NCI-H1436 (cell line): ENCODE data around the gene PRR14L.
"Not testable (repeated sequence)": the region's sequence is repeated elsewhere in the genome, so short reads cannot be mapped to it uniquely, and the experiment has no call there.

Source experiments
- DNase-seq: peaks from one replicate; lab custom pipeline; 2025; lab: John Stamatoyannopoulos, UW

The PRR14L gene

DNA sequence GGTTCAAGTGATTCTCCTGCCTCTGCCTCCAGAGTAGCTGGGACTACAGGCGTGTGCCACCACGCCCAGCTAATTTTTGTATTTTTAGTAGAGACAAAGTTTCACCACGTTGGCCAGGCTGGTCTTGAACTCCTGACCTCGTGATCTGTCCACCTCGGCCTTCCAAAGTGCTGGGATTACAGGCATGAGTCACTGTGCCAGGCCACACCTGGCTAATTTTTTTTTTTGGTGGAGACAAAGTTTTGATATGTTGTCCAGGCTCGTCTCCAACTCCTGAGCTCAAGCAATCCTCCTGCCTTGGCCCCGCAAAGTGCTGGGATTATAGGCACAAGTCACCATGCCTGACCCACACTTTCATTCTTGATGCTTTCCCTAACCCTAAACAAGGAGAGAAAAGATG is 9.6 kb downstream of the PRR14L start:
- not testable (repeated sequence) for DNase-seq

DNA sequence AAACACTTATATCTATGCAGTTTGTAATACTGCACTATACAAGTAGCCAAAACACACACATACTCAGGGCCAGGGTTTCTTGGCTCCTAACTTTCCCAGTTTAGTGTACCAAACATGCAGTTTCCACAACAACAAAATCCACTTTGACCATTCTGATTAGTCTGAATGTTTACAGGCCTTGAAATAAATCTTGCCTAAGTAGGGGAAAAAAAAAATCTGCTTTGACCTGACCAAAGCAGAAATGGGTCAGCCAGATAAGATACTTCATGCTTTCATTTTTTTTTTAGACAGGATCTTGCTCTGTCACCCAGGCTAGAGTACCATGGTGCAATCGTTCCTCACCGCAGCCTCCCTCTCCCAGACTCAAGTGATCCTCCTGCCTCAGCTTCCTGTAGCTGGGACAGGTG is 10.1 kb downstream of the PRR14L start:
- DNase-seq: no peak

DNA sequence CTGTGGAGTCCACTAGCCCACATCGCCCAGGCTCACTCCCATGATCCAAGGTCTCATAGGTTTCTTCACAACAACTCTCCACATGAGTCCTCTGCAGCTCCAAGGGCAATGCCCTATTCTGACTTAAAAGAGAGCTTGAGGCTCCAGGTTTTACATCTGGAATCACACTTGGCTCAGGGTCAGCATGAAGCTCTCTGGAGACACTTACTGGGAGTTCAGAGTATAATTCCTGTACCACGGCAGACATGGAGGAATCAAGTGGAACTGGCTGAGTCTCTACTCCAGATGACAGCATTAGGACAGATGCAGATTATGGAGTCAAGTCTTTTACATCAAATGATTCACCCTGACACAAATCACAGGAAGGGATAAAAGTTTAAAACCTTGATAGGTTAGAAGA is 11.4 kb downstream of the PRR14L start:
- DNase-seq: no peak

DNA sequence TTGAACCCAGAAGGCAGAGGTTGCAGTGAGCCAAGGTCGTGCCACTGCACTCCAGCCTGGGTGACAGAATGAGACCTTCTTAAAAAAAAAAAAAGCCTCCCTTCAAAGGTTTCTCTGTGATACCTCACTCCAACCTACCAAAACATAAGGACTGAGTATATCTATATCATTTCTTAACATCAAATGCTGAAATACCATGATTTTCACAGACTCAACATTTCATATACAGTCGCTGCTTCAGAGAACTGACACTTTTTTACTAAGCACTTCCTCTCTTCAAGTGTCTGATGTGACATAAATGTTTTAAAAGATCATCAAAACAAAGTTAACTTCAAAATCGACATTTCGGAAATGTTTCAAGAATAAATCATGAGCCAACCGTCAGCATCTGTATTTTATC is 12.0 kb downstream of the PRR14L start:
- no peak for DNase-seq

DNA sequence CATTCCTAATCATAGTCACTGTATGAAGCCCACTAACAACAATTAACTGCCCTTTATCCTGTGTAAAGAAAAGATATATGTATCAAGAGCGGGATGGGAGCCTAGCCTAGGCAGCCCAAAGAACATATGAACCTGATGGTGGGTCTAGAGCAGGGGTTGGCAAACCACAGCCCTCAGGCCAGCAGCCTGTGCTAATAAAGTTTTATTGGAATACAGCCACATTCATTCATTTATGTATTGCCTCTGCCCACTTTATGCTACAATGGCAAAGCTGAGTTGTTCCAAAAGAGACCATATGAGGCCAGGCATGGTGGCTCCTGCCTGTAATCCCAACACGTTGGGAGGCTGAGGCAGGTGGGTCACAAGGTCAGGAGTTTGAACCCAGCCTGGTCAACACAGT is 13.5 kb downstream of the PRR14L start:
- DNase-seq: no peak

DNA sequence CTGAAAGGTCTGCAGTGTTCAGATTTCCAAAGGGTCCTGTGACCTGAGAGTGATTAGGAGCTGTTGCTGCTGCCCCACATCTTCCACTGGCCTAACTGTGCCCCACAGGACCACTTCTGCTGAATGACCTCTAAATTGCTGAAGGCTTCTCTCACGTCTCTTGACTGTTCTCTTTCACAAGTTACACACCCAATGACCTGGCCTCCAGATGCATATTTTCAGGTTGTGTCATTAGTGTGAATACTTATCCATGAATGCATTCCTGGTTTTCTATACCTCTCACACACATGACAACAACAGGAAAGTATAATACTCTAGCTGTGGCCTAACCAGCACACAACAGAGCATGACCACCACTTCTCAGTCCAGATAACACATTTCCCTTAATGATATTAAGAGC is 15.4 kb downstream of the PRR14L start:
- DNase-seq: no peak

DNA sequence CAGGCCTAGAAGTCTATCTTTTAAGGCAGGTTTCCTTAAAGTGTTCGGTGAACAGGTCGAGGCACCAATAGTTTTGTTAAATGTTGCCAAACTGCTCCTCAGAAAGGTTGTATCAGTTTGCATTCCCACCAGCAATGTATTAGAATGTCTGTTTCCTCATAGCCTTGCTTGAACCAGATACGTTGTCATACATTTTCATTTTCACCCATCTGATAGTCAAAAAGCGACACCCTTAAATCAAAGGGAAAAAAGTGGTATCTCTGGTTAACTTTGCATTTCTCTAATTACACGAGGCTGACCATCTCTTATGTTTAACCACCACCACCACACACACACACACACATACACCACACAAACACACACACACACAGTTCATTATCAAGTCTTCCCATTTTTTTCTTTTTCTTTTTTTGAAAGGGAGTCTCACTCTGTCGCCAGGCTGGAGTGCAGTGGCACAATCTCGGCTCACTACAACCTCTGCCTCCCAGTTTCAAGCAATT is 16.3 kb downstream of the PRR14L start:
- no peak for DNase-seq

DNA sequence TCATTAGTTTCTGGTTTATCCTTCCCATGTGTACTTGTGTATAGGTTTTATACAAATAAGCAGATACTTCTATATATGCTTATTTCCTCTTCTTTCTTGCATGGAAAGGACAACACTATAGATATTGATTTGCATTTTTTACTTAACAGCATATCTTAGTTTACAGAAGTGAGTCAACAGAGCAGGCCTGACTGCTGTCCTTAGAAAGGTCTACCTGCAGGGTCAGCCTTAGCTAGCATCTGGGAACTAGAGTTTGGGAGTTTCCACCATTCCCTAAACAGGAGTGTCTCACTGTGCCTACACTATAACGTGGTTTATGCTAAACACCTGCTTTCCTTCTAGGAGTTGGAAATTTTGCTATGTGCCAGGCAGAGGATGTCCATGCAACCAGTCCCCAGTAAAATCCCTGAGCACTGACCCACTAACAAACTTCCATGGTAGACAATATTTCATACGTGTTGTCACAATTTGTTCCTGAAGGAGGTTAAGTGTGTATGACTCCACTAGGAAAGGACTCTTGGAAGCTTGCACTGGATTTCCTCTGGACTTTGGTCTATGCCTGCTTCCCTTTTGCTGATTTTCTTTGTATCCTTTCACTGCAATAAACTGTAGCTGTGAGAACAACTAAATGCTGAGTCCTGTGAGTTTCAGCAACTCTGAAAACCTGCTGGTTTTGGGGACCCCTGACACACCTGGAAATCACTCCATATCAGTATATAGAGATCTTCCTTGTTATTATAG is 17.7 kb downstream of the PRR14L start:
- no peak for DNase-seq

DNA sequence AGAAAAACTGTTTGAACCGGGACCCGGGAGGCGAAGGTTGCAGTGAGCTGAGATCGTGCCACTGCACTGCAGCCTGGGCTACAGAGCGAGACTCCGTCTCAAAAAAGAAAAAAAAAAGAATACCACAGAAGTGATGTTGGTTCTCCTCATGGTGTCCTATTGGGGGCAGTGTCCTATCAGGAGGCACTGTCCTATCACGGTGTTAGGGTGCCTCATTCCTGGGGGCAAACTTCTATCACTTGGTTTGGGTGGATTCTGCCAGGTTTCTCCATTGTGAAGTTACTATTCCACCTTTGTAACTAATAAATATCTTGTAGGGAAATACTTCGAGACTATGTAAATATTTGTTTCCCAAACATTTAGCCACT is 19.6 kb downstream of the PRR14L start:
- no peak for DNase-seq

DNA sequence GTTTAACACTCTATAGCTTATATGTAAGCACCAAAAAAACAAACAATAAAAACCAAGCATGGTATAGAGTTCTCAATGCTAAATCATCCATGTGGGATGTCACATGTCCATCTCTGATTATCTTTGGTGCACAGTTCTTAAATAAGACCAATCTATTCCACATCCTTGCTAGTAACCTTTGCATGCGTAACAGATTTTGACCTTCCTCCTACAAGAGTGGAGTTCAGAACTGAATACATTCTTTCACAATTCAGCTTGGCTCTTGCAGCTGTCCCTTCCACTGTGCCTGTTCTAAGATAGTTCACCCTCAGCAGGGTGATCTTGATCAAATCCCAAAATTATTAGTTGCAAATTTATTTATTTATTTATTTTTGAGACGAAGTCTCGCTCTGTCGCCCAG is 21.1 kb downstream of the PRR14L start:
- DNase-seq: no peak

DNA sequence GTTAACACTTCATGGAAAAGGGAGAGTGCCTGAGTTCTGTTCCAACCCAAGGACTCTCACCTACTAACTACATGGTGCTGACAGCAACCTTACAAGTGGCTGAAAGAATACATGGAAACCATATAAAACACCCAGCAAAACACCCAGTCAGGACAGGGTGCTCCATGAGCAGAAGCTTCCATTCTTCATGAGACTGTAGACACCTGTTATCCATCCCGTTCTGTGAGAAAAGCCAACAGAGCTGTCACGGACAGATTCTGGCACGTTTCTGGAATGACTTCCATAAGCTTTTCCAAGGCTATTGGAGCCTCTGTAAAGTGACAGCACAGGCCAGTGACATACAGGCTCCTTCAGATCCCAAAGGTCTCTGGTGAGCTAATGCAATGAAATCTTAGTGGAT is 23.2 kb downstream of the PRR14L start:
- DNase-seq: no peak

DNA sequence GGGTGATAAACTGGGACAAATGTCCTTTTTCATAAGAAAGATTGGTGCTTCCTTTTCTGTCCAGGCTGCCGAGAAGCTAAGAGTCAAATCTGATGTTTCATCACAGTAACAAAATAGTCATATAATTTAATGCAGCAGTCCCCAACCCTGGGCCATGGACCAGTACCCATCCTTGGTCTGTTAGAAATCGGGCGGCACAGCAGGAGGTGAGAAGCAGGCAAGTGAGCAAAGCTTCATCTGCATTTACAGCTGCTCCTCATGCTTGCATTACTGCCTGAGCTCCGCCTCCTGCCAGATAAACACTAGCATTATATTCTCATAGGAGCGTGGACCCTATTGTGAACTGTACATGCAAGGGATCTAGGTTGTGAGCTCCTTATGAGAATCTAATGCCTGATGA is 26.2 kb downstream of the PRR14L start:
- DNase-seq: no peak

DNA sequence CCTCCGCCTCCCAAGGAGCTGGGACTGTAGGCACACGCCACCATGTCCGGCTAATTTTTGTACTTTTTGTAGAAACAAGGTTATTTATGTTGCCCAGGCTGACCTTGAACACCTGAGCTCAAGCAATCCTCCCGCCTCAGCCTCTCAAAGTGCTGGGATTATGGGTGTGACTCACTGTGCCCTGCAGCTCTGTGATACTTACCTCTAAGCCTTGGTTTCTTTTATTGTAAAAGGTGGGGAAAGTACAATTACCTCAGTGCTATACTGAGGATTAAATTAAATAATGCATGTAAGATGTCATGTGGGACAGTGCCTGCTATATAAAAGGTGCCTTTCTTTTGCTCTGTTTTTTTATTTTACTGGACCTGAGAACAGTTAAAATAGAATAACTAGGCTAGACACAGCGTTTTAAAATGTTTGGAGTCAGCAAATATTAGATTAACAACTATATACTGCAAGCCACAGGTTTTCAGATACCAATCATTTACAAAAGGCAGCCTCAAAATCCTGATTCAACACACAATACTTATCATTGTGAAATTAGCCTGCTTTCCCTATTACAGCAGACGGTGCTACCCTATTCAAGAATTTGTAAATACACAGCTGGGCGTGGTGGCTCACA is 30.0 kb downstream of the PRR14L start:
- DNase-seq: no peak

DNA sequence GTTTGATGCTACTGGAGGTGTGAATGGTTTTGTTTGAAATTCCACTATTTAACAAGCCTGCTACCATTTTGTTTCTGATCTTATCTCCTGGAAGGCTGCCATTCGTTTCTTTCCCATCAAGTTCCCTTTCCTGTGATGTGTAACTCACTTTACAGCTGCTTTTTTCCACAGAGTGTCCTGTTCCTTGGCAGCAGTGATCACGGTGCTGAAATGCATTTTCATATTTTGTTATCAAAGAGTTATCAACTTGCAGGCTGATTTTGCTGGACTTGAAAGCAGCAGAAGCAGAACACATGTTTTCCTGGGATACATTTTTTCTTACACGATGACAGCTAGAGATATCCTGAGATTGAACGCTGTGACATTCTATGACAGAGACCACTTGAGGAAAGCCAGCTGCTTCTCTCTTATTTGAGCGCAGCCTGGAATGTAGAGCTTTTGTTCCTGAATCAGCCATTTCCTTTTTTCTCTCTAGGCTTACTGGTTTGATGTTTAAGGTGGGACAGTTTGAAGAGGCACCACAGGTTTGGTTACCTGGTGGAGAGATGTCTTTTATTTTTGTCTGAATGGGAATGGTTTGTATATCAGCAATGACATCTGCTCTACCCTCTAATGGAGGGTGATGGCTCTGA is 34.7 kb downstream of the PRR14L start:
- no peak for DNase-seq

DNA sequence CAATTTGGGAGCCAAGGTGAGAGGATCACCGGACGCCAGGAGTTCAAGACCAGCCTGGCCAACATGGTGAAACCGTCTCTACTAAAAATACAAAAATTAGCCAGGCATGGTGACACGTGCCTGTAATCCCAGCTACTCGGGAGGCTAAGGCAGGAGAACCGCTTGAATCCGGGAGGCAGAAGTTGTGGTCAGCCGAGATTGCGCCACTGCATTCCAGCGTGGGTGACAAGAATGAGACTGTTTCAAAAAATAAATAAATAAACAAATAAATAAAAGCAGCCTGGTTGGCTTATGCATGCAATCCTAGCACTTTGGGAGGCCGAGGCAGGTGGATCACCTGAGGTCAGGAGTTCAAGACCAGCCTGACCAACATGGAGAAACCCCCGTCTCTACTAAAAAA is 38.7 kb downstream of the PRR14L start:
- not testable (repeated sequence) for DNase-seq

DNA sequence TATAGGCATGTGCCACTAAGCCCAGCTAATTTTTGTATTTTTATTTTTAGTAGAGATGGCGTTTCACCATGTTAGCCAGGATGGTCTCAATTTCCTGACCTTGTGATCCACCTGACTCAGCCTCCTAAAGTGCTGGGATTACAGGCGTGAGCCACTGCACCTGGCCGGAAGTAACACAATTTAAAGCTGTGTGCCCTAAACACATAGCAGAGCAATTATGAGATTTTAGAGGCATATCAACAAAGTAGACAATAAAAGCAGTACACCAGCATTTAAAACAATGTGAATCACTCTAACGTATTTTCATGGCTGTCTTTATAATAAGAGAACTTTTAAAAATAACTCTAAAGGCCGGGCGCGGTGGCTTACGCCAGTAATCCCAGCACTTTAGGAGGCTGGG is 42.4 kb downstream of the PRR14L start:
- DNase-seq: no peak

DNA sequence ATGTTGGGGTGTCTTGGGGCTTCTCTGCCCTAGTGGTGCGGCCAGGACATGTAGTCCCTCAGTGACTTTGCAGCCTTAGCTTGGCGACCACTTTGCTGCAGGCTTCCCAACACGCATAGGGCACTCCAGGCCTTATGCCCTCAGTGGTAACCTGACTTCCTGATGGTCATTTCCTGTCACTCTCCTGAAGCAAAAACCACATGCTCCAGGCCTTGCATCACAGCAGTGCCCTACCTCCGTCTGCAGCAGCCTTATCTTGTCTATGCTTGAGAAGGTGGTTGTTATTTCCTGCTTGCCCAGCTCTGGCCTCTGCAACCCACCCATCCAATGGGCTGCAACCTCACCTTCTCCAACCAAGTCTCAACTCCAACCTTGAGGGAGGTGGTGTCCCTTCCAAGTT is 54.5 kb downstream of the PRR14L start:
- no peak for DNase-seq

DNA sequence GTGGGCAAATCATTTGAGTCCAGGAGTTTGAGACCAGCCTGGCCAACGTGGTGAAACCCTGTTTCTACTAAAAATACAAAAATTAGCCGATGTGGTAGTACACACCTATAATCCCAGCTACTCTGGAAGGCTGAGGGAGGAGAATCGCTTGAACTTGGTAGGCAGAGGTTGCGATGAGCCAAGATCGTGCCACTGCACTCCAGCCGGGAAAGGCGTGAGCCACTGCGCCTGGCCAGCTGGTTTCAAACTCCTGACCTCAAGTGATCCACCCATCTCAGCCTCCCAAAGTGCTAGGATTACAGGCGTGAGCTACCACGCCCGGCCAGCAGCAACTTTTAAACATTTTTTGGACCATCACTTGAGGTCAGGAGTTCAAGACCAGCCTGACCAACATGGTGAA is 55.9 kb downstream of the PRR14L start:
- not testable (repeated sequence) for DNase-seq

DNA sequence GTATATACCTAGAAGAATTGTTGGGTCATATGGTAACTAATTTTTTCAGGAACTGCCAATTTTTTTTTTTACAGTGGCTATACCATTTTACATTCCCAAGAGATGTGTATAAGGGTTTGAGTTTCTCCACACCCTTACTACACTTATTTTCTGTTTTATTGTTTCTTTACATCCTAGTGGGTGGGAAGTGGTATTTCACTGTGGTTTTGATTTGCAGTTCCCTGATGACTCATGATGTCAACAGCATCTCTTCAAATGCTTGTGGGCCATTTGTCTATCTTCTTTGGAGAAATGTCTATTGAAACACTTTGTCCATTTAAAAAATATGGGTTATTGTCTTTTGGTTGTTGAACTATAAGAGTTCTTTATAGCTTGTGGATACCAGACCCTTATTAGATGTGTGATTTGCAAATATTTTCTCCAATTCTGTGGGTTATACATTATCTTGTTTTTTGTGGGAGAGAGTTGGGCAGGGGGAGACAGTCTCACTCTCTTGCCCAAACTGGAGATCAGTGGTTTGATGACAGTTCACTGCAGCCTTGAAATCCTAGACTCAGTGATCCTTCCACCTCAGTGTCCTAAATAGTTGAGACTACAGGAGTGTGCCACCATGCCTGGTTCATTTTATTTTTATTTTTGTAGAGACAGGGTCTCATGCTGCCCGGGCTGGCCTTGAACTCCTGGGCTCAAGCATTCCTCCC is 57.6 kb downstream of the PRR14L start:
- DNase-seq: no peak

DNA sequence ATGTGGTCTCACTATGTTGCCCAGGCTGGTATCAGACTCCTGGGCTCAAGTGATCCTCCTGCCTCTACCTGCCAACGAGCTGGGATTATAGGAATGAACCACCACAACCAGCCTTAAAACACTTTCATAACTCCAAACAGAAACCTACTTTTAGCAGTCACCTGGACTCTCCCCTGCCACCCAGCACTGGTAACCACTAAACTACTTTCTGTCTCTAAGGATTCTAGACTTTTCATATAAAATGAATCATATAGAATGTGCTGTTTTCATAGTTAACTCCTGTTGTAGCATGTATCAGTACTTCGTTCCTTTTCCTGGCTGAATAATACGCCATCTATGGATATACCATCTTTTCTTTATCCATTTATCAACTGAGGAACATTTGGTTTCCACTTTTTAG is 58.5 kb downstream of the PRR14L start:
- no peak for DNase-seq

DNA sequence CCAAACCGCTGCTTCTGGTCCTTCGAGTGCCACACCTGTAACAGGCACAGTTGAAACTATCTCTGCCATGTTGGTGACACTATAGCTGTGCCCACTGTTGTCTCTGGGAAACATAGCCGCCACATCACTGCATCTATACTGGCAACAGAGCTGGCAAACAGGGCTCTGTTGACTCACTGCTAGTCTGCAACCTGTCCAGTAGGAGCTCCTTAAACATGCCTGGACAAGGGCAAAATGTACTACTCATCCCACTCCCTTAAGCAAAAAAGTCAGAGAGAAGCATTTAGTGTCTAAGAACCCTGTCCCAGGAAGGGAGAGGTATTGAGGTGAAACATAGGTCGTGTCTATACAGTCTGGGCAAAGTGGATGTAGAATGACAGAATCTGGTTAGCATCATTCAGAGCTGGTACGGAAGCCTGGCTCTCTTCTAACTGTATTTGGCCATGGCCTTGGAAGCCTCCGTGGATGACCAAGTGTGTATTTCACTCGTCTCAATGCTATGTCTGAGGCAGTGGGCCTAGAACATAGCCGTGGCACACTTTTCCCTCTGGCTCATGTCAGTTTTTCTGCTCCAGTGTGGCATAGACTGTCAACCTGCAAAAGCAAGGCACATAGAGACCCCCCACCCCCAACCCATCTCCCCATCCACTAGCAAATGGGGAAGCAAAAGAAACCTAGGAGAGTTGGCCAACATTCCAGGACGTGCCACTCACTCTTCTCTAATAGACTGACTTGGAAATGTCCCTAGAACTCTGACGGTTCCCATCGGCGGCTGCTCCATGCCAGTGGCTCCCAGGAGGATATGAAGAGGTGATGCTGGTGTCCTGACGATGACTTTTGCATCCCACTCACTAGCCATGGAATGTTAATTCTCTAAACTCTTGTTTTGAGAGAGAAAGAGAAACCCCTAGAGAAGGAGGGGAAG is 66.5 kb downstream of the PRR14L start:
- DNase-seq: no peak

DNA sequence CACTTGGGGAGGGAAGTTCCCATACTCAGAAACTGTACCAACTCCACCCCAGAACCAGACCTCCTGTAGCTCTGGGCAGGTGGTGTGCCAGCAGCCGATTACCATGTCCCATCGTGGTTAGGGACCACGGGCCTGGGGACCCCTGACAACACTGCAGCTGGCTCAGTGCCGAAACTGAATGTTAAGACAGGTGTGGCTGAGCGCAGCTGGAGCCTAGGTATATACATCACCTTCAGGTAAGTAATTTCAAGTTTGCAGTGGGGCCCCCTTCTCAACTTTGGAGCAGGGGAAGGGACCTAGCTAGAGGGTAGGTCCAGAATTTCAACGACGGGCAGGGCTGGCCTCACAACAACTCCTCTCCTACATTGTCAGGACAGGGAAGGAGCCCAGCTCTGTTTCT is 67.2 kb downstream of the PRR14L start:
- DNase-seq: no peak
